CD4-positive, alpha-beta T cell treated with Interleukin-17A for 4 hours (primary cell): ENCODE data around the gene KIF25.
"Not testable (repeated sequence)": the region's sequence is repeated elsewhere in the genome, so short reads cannot be mapped to it uniquely, and the experiment has no call there.

Experiments used
- DNase-seq: peaks from one replicate; pipeline ENCODE4 v3.0.0-alpha.2; 2020; ENCODE audit warnings: mixed read lengths

KIF25 gene

GRCh38 chr6:168073937-168074730 is 76.7 kb downstream of the KIF25 start:
- DNase-seq: no peak

- DNase-seq: no peak
Observed at GRCh38 chr6:168075216-168075615, 77.7 kb downstream of the KIF25 start.

DNA sequence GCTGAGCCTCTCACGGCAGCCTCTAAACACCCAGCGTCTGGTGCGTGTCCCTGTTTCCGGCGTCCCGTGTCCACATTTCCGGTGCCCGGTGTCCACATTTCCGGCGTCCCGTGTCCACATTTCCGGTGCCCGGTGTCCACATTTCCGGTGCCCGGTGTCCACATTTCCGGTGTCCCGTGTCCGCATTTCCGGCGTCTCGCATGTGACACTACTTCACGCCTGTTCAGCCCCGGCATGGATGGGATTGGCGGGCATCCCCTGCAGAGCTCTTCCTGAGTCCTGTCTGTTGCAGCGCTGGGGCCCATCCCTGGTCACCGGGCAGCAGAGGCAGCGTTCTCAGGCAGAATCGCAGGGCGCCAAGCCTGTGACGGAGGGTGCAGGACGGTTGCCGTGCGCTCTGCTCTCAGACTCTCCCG is 78.3 kb downstream of the KIF25 start:
- no peak for DNase-seq

DNA sequence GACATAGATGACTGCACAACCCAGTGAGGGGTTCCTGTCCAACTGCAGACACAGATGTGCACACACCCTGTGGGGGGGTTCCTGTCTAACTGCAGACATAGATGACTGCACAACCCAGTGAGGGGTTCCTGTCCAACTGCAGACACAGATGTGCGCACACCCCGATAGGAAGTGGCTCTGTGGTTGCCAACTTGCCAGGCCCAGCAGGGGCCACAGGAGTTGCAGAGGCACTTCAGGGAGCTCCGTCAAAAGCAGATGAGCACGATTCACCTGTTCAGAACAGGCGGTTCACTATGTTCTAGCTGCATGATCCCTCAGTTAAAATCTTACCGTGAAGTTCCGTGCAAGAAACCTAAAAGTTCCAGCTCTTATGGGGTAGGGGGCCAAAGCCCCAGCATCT is 79.9 kb downstream of the KIF25 start:
- DNase-seq: not testable (repeated sequence)

- no peak for DNase-seq
Observed at GRCh38 chr6:168078175-168078942, 80.9 kb downstream of the KIF25 start.

GRCh38 chr6:168078943-168079405 is 81.5 kb downstream of the KIF25 start, which contains the start of gene FRMD1:
Gene FRMD1, minus strand, starts transcription at chr6:168079212. Its CDS starts 118 bp downstream, at chr6:168079094.
- DNase-seq: no peak

DNA sequence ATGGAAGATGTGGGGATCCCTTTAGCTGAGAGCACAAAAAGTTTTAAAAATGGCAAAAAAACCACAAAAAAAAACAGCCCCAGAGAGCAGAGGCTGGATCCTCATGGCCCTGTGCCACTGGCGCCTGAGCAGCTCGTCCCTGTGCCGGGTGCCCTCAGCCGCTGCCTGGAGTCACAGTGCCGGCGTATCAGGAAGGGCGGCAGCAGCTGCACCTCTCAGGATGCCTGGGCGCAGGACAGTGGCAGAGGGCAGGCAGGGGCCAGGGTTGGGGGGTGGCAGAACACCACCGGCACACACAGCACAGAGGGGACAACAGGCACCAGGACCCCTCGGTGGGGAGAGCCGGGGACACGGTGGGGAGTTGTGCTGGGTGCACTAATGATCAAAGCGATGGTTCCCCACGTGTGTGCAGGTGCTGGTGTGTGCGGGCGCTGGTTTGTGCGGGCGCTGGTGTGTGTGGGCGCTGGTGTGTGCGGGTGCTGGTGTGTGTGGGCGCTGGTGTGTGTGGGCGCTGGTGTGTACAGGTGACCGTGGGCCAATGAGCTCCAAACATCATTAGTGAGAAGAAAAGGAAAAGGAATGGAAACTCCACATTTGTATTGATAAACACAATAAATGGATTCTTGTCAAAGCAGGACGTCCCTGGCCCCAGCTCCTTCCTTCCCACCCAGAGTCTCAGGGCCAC is 83.1 kb downstream of the KIF25 start:
- DNase-seq: no peak

DNA sequence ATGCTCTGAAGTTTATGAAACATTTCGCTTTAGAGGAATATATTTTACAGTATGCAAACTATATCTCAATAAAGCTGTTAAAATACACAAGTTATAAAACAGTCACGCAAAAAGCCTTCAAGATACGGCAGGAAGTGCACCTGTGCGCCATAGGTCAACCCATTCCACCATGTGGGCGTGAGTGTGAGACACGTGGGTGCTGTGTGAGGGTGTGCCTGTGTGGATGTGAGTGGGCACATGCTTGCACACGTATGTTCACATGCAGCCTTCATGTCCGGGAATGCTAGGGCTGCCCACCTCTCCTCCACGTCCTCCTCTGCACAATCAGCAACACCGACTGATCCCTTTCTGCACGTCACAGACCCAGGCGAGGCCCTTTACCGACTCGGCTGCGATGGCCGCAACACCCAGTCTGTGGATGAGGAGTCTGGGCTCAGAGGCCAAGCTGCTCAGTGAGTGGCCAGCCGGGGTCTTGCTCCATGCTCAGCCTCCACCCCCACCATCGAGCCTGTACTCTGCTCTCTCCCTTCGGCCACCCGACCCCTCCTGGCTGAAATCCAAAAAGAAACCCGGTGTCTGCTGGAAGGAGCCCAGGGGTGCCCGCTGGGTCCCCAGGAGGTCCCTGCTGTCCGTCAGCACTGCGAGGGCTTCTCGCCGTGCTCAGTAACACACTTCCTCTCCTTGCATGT is 84.5 kb downstream of the KIF25 start:
- DNase-seq: no peak

GRCh38 chr6:168082860-168083513 is 85.5 kb downstream of the KIF25 start:
- DNase-seq: no peak

DNA sequence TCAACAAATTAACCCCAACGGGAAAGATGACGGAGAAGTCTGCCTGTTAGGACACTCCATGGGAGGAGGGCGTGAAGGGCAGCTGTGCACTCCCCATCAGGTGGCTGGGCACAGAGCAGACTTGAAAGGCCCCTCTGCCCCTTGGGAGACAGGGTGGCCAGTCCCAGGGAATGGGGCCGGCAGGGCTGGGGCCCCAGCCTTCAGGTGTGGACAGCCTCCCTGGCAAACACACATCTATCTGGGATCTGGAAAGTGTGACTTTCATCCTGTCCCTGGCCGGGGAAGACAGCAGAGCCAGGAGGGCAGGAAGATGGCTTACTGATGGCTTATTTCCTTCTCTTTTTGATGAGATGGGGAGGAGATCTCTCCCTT is 86.0 kb downstream of the KIF25 start:
- no peak for DNase-seq

DNA sequence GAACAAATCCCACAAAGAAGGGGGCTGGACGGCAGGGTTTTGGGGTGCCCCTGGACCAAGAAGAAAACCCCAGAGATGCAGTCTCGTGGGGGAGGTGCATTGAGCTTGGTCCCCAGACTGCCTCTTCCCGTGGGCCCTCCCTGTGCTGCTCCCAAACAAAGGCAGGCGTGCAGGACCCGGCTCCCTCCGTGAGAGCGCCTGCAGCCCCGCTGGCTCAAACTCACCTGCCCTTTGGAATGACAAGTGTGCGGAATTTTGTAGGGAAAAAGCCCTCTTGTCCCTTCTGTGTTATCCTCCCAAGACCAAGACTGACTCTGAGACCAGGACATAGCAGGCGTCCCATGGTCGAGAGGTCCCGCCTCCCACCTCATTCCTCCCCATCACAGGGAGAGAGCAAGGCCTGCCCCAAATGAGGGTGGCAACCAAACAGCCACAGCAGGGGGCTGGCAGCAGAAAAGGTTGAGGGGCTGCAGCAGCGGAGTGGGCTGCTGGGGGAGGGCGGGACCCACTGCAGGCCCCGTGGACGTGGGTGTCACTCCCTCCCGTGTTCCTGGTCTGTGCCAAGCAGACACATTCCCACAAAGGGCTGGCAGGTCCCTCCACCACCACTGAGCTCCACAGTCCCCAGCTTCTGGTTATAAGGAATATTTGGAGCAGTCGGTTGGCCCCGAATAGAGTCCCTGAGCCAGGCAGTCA is 87.1 kb downstream of the KIF25 start:
- no peak for DNase-seq

GRCh38 chr6:168086066-168086465 is 88.6 kb downstream of the KIF25 start:
- no peak for DNase-seq

DNA sequence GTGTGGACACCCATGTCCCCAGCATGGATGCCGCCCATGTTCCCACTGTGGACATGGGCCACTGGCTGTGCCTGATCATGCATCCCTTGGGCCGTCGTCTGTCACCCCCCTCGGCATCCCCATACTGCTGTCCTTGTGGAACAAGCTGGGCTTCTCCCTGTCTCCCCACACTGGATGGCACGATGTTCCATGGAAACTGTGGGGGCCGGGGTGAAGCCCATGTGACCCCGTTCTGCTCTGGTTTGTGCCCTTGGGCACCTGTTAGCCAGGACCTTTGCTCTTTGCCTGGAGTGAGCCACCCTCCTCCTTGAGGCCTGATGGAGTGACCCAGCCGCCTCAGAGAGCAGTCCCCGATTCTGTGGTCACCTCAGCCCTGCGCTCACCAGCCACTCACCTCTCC is 89.1 kb downstream of the KIF25 start:
- no peak for DNase-seq

DNA sequence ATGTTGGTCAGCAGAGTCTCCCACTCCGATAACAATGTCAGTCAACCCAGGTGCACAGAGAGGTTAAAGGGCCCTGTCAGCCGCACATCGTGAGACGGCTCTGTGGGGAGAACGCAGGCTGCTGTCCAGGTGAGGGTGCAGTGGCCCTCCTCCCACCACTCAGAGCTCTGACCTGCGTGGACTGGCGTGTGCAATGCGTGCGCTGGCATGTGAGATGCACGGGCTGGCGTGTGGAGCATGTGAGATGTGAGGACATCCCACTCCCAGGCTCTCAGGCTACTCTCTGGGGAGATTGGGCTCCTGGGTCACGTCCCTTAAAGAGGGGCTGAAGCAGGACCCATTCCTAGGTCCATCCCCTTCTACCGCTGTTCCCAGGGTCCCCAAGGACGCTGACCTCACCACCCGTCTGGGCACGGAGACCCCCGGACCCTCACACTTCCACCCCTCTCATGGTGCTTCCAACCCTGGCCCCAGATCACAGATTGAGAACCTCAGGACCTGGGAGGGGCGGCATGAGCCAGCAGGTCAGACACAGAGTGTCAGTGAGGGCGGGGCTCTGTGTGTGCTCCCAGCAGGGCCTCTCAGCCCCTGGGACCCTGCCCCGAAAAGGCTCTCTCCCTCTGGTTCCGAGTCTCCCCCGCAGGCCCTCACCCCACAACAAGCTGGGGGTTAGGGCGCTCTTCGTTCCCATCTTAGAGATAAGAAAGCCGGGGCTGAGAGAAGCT is 90.1 kb downstream of the KIF25 start:
- DNase-seq: no peak

DNA sequence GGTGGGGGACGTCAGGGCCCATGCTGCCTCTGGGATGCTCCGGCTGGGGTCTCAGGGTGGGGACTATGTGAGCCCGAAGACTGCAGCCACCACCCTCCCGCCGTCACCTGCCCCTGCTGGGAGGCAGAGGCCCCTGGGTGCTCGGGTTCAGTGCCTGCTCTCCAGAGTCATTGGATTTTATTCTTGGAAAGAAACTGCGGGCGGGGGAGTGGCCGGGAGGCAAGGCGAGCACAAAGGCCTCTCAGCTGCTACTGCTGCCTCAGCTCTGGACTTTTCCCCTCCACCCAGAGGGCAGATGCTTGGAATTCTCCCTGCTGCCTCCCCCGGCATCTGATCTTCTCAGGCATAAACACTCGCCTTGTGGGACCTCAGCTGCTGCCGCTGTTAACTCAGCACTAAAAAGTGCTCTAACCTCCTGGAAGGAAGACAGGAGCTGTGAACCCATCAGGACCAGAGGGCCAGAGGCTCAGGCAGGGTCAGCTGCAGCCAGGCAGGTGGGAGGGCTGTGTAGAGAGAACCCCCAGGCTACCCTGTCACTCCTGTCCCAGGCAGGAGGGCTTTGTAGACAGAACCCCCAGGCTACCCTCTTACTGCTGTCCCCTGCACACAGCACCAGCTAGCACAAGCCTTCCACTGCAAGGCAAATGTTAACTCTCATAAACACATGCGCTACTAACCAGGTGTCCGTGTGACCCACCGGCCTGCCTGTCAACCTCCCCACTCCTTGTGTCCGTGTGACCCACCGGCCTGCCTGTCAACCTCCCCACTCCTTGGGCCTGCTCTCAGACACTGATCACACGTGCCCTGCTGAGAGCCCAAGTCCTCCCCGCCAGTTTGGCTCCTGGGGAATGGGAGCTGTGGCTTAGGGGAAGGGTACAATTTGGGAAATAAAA is 90.9 kb downstream of the KIF25 start:
- DNase-seq: no peak

DNA sequence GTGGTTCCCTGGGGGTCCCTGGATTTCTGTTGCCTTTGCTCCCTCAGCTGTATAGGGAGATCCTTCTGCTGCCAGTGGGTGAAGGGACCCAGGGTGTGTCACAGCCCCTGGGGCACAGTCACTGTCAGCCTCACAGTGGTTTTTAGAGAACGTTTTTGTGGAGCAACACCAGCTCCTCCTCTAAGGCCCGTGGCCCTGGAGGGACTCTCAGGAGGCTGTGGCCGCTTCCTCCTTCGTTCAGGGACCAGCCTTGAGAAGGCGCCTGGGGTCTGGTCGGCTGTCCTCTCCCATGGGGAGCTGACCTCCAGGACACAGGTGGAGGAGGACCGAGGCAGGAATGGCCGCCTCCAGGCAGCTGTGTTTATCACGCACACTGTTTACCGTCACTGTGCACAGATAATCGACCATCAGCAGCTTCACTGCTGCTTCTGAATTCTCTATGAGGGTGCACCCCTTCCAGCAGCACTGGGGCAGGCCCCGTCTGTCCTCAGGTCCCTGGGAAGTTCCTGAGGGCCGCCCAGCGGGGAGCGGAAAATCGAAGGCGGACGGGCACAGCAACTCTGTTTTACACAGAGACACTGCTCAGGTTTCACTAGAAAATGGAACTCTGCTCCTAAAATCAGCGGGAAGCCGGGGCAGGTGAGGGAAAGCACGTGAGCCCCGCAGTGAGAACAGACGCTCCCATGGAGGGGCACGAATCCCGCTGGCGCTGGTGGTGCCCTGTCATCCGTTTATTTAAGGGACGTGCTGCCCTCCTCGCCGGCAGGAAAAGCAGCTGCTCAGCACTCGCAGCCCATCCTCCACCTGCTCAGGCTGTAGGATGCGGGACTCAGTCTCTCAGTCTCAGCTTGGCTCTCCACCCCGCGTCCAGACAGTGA is 92.0 kb downstream of the KIF25 start:
- no peak for DNase-seq

DNA sequence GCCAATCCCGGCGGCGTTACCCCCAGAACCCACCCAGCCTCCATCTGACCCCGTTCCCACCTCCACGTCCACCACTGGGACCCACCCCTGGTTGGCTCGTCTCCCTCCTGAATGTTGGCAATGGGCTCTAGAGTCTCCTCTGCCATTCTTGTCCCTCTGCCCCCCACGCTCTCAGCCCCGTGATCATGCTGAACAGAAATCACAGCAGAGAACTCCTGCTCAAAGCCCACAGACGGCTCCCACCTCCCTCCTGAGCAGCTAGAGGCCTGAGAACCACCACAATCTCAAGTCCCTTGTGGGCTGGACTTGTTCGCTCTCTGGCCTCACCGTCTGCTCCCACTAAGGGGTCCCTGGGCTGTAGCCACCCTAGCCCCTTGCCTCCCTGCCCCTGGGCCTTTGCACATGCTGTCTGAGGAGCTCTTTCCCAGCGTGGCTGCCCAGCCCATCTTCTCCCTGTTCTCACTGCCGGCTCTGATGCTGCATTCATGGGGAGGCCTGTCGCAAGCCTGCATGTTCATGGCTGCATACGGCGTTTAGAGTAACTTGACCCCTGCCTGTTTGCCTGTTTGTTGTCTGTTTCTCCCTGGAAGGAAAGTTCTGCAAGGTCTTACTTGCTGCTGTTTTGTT is 92.7 kb downstream of the KIF25 start:
- DNase-seq: no peak

DNA sequence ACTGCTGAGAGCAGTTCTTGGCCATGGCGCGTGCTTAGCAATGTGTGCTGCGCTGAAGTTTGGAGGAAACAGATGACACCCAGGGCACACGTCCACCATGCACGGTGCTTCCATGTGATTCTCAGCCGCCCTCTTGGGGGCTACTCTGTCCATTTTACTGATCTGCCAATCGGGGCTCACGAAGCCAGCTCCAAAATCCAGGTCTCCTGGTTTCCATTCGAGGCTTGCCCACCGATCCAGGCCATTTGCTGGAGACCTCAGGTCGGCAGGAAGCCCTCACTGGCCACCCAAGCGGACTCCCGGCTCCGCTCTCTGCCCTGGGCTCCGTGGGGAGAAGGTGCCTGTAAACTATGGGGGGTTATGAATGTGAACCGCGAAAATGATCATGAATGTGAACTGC is 93.2 kb downstream of the KIF25 start:
- DNase-seq: no peak
